OCI-LY7 (cell line): Measurements from ENCODE around the gene CCDC12.

Source experiments
- CTCF ChIP-seq: fragments of 200-600 bp; sonication (generic); conservative IDR thresholded peaks from 2 replicates; pipeline ENCODE4 v1.5.1; 2014; ENCODE audit warnings: mild to moderate bottlenecking, antibody characterized with exemption, low read length, moderate library complexity, mixed read lengths
- EZH2phosphoT487 ChIP-seq: fragments of 200-600 bp; sonication (generic); IDR thresholded peaks from 2 replicates; pipeline ENCODE4 v1.6.1; 2018; ENCODE audit warnings: low read depth, borderline replicate concordance, mild to moderate bottlenecking, mixed run types, antibody characterized with exemption, low read length, moderate library complexity, mixed read lengths

GRCh38 chr3:47001731-47002170, 25.2 kb upstream of the CCDC12 start:
- TF ChIP-seq CTCF (no peak), EZH2phosphoT487 (no peak)
